Lung microvascular endothelial cell (primary cell): ENCODE measurements around the gene LIPC. TPM values are rescaled to one million over a fixed set of nuclear protein-coding genes. Genes with fewer than 3 reads are reported as not detected.
A peak's percentile ranks its signal among the peaks of the same experiment; 100 is the strongest.

Source experiments
- DNase-seq, 2 donors: peaks; one replicate each; pipeline versions ENCODE4 v3.0.0 to v3.0.0-alpha.2; 2010; ENCODE audit warnings: low read depth in 2 of 2
- total RNA-seq: library from RNA; depleted of rRNA; stranded (reverse); fragments of >200 nt; gene quantifications from 2 replicates; pipeline ENCODE4 v1.2.1, GENCODE V29; 2014

LIPC gene
- total RNA-seq, 1 donor from 2014 or later, result not detected

DNA sequence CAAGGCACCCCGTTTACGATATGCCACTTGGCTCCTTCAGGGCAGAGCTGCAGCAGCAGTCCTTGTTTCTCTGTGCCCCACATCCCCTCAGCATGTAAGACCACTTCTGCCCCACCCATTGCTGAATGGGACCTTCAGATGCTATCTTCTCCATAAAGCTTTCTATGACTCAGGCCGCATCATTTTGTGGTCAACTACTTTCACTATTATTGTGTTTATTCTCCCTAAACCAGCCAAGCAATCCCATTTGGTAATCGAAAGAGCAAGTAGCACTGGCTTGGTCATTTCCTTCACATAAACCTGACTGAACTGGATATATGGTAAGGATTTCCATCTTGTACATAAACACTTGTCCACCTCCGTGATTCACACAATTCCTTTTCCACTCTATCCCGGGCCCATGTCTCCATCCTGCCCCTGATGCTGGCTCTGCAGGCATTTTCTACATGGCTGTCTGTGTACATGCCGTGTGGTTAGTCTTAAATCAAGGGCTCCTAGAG lies 25.7 kb downstream of the LIPC start:
- DNase-seq, result peak in 1 of 2 donors; percentile 90

DNA sequence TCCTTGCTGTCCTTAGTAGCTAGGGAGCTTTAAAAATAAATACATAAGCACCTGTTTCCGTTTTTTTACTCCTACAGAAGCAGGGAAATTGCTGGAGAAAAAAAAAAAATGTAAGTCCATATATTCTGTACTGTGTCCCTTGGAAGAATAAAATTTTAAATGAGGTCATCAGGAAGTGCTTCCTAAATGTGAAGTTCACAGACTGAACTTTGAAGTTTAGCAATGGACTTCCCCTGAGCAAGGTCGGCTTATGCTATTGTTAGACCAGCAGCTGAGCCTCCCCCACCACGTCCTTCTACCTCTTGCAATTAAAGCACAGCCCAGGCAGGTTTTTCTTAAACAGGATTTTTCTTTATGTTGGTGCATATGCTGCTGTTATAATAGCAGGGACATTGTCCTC lies 26.3 kb downstream of the LIPC start:
- peak; percentile 64 to 87 for DNase-seq

DNA sequence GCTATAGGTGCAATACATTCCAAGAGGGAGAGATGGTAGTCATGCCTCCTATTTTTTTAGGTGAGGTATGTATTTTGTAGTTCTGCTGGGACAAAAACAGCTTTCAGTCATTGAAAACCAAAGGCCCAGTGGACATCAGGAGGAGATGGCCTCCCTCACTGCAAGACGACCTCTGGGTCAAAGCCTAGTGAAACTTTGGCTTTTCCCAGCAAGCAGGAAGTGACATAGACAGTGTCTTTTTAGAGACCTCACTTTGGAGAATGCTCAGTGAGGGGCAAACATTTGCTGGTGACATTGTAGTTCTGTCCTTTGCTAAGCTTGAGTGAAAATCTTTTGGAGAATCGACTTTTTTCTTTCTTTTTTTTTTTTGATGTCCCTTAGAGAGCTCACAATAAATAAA lies 27.3 kb downstream of the LIPC start:
- DNase-seq, result no peak

DNA sequence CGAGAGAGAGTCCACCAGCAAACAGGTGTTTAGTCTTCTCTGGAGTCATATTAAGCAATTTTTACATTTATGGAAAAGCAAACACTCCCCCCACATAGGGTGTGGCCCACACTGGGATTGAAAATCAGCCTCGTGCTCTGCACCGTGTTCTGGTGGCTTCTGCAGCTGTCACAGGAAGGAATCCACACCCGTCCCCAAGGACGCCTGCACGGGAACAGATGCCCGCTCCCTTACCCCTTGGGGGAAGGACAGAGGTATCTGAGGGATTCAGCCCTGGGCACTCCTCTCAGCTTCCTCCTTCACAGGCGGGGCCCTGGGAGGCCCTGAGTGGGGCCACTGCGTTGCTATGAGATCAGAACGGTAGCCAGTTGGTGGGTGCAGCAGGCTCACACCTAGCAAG lies 27.8 kb downstream of the LIPC start:
- peak in 1 of 2 donors; percentile 77 for DNase-seq

DNA sequence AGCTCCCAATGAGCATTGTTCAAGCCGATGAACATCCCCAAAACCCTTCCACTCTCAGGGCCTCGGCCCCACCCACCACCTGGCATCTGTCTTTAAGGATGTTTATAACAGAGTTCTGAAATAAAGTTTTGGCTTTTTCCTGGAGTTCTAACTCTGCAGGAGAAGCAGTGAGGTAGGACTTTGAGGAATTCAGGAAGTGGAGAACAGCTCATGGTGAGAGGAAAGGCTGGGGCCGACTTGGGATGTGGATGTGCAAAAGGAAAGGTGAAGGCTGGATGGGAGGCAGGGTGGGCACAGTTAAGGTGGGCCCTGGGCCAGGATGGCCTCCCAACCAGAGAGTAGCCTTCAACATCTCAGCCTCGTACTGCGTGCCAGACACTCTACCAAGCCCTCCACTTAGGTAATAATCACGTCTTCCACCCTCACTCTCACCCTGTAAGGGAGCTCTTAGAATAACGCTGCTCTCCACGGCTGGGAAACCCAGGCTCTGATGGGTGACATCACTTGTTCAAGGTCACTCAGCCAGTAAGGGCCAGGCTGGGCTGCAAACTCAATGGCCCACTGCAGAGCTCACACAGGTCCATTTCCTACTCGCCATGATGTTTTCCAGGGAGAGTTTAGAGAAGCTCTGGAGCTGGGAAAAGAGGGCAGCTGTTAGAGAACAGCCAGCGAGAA lies 28.5 kb downstream of the LIPC start:
- no peak for DNase-seq

DNA sequence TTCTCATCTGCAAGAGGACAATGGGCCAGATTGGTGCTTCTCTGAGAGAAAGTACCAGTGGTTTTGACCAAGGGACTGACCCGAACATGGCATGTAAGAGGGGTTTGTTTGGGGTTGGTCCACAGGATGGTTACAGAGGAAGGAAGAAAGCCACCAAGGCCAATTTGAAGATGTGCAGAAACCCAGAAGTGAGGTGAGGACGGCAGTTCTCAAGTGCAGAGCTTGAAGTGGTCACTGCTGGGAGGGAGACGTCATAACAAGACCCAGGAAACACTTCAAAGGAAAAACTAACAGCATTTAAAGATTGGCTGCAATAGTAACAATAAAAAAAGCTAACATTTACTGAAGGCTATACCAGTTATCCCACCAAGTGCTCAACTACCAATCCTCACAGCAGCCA lies 29.1 kb downstream of the LIPC start:
- DNase-seq, result no peak

DNA sequence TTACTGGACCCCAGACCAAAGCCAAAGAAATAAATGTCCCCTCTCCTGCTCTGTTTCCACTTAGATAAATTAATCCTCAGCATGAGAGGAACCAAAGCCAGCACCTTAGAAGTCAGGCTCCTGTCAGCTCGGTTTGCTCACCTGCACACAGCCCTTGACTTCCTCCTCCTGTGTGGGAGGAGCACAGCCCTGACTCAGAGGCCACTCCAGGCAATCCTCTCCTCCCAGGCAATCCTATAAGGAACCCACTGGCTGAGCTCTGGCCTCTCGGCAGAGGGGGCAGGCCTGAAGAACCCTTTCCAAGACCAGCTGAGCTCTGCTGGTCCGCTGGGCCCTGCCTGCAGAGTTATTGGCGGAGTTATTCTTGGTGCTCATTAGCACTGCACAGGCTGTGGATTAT lies 30.8 kb downstream of the LIPC start:
- no peak for DNase-seq

DNA sequence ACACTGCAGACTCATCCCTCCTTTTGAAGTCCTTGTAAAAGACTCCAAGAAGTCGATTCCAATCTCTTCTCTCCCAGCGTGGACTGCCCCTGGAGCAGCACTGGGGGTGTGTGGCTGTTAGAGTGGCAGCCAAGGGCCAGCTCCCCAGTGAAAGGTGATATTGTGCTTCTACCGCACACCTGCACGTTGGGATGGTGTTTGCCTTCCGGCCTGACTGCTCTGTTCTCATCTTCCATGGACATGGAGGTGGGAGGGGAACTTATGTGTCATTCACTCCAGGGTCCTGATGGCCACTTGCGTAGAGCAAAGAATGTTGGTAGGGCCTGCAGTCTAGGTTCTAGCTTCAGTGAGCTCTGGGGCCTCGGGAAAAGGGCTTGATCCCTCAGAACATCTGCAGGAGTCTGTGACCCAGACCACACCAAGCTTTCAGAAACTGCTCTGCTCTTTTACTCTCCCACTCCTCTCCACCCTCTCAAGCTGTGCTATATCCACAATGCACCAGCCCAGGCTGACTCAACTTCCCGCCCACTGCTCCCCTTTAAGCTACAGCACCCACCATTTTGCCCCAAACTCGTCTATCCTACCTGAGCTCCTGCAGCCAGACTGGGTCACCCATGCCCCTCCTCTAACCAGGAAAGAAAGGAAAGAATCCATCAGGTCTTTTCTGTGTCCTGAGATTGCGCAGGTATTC lies 31.3 kb downstream of the LIPC start:
- DNase-seq, result no peak

DNA sequence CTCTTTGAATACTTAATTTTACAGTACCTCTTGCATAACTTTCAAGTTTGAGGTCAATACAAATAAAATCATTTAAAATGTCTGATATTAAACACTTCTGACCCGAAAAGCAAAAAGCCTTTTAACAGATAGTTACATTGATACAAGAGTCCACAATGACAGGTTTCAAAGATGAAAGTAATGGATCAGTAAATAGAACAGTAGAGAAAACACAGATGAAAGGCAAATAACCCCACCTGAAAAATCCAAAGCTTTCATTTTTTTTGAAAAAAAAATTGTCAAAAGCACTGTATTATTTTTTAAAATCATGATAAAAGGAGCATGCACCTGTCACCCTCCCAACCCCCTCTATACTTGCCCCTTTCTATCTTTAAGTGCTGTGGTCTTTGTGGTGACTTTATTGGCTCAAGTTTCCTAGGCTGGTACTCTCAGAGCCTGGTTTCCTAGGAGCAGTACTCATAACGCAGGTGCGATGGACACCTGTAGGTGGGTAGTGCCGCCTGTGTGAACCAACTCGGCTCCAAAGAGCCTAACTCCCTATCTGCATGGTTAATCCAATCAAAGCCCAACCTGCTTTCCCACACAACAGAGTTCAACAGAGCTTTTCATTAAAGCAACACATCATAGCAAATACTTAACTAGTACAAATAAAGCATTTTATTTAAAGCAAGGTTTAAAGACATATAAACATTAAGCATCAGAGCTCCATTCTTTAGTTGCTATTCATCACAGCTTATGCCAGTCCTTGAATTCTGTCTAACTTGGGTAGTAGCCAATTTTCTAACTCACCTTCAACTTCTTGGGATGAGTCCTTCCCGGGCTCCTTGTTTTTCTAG lies 32.2 kb downstream of the LIPC start:
- no peak for DNase-seq

DNA sequence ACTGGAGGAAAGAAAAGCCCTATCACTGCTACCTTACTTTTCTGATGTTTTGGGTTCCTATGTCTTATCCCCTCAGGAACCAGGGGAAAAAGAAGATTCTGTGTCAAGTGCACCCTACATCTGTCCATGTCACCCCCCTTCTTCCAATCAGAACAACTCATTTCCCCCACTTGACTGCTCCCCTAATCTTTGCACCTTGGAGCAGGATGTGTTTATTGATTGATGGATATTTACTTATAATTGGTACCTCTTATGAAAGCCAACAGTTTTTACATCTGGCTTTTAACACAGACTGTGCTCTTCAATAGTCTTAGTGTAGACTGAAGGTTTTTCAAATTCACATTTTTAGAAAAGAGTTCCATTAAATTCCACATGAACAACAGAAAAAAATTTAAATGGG lies 33.3 kb downstream of the LIPC start:
- DNase-seq, result no peak

DNA sequence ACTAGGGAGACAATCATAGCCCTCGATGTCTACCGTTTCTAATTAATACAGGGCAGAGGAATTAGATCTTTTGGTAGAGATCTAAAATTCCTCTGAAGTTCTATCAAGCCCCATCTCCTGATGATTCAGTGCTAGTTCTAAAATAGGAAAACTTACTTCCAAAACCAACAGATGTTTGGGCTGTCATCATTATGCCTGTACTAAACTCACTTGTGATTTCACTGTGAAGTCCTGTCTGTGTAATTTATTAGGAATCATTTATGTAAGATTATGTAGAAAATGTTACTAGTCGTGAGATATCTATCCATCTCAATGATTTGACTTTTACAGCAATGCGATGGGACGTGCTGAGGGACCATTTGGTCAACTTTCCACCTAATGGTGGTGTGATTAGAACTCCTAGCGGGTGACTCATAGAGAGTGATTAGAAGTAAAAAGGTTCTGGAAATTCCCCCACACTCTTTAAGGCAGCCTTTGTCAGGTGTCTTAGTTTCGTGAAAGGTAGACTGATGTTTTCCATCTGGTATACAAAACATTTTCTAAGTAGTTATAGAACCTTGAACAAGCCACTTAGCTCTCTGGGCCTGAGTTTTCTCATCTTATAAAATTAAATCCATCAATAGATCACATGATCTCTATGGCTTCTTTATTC lies 34.2 kb downstream of the LIPC start:
- DNase-seq, result no peak

DNA sequence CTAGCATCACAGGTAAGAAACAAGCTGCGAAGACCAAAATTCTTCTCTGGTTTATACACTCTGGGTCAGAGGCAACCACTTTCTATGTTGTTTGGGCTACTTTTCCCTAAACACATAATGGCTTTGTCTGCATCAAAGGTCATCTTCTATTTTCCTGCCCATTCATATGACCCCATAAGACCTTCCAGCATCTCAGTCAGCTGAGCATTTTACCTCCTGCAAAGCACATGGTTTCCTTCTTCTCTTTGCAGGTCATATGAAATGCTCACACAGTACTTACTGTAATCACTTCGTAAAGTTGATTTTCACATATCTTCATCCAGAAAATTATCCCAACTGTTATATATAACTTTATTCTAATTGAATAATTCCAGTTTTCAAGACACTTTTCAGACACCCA lies 34.8 kb downstream of the LIPC start:
- DNase-seq, result no peak

DNA sequence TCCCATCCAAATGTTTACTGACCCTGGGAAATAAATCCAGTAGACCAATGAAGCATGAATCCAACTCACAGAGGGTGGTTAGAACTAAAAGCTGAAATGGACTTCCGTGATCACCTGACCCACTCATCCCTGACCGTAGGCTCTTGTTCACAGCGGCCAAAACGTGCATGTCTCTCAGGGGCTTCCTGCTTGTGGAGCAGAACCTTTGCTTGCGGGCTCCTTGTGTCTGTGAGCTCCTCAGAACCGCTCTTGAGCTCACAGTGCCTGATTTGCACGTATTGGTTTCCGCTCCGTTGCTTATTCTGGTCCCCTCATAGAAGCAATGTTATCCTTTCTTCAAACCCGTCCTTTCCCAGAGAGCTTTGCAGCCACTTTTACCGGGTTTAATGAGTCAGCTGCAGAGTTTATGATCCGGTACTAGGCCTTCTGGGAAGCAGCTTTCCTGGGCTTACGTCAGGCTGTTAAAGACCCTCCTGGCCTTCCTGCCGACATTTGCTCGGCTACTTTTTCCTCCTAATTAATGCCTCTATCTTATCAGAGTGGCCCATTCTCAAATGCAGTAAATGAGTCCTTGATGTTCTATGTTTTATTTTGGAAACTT lies 35.4 kb downstream of the LIPC start:
- DNase-seq, result no peak

DNA sequence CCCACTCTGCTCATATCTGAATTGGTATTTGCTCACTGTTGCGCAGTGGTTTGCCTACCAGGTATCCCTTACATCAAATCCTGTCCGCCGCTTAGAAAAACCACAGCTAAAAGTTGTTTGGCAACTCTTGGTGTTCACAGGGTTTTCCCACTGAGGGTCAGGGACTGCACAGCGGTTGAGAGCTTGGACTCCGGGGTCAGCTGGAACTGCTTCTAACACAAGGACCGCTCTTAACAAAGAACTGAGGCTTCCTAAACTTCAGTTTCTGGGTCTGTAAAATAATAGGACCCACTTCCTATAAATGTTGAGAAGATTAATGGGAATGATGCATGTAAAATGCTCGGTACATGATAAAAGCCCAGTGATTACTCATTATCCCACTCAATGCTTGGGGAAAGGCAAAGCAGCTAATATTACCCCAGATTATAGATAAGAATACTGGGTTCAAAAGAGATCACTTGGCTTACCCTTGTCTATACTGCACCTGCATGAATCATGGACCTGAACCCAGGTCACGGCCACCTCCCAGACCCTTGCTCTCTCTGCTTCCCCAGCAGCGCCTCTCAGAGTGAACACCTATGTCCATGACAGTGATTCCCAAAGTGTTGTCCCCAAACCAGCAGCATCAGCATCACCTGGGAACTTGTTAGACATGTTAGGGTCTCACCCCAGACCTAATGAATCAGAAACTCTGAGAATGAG lies 36.1 kb downstream of the LIPC start:
- DNase-seq, result no peak

DNA sequence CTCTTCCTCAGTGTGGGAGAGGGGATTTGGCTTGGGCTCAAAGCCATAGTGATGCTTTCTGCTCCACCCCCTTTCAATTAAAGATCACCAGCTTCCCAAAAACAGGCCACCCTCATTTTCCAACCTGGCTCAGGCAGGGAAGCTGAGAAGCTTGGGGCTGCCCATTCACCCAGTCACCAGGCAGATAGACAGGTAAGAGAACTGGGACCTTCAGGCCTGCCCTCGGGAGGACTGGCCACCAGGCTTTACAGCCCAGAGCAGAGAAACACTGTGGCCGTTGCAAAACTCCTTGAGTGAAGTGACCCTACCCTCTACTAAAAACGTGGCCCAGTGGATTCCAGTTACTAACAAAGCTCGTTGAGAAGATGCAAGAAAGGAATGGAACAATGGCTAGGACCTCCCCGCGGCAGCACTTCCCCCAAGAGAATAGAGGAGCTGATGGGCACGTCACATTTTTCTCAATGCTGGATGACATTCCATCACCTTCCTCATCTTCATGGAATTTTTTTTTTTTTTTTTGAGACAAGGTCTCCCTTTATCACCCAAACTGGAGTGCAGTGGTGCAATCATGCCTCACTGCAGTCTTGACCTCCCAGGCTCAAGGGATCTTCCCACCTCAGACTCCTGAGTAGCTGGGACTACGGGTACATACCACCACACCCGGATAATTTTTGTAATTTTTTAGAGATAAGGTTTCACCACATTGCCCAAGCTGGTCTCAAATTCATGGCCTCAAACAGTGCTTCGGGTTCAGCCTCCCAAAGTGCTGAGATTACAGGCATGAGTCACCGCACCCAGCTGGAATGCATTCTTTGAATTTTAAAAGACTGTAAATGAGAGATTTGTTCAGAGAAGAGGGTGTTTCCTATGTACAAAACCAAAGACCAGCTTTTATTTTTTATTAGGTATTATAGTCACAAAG lies 37.9 kb downstream of the LIPC start:
- DNase-seq, result peak; percentile 55 to 75

DNA sequence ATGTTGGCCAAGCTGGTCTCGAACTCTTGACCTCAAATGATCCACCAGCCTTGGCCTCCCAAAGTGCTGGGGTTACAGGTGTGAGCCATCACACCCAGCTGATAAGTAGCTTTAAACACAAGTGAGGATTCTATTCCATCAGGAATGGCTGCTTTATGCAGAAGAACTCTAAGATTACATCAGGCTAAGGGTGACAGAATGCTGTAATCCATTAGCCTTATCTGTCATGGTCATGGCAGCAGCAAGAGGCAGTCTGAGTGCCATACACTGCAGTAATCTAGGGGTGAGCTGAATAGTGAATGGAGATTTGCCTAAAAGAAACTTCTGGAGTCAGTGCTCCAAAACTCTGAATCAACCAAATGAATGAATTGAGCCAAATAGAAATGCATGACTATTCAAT lies 39.6 kb downstream of the LIPC start:
- no peak for DNase-seq

DNA sequence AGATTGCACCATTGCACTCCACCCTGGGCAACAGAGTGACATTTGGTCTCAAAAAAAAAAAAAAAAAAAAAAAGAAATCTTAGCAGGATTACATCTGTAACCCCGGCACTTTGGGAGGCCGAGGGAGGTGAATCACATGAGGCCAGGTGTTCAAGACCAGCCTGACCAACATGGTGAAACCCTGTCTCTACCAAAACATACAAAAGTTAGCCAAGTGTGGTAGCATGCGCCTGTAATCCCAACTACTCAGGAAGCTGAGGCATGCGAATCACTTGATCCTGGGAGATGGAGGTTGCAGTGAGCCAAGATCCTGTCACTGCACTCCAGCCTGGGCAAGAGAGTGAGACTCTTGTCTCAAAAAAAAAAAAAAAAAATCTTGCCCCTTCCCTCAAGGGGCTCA lies 40.4 kb downstream of the LIPC start:
- peak in 1 of 2 donors; percentile 10 for DNase-seq

DNA sequence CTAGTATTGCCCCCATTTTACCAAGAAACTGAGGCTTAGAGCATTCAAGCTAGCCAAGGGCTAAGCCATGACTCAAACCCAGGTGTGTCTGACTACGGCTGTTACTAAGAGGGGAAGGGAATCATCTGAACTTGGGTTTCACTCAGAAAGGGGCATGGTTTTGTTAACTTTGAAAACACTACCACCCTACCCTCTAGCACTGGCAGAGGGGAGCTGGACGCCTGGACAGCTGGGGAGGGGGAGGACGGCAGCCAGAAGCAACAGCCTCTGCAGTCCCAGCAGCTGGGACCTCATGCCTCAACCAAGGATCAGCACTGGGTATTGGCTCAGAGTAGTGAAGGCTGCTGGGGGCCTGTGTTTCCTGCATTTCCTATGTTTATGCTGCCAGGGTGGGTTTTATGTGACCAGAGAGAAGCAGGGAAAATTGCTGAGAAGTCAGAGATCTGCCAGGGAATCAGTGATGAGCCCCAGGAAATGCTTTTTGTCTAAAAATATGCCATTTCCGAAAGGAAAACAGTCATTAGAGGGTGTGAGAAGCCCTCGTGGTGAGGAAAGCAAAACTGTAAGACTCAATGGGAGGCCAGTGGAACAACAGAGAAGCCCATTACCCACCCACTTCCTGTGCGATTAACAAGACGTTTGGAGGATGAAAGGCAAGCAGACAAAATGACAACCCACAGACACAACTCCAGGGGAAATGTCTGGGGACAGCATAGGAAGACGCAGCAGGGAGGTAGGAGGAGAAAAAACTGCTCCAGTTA lies 41.2 kb downstream of the LIPC start:
- DNase-seq, result peak; percentile 32 to 72

DNA sequence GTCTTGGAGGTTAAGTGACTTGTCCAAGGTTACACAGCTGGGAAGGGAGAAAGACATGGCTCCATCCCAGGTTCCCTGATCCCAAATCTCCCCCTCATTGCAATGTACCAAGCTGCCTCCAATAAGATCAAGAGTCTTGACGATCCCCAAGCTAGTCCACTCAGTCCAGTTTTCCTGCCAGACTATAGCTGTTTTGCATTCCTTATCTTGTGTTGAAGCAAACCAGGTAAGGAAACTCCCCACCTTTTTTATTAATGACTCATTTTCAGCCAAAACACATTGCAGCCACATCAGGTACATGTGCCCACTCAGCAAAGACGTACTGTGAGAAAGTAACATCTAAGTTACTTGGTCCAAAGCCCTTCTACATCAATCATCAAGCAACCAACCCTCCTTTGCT lies 41.9 kb downstream of the LIPC start:
- peak in 1 of 2 donors; percentile 79 for DNase-seq
